Stimulated activated effector memory CD8-positive, alpha-beta T cell treated with anti-CD3 and anti-CD28 coated beads, Interleukin-12 subunit alpha, Interleukin-12 subunit beta, amount 100 ng/mL, for 72 hours (primary cell): ENCODE measurements around the gene TTBK1.
"Not testable (repeated sequence)": the region's sequence is repeated elsewhere in the genome, so short reads cannot be mapped to it uniquely, and the experiment has no call there.

ENCODE experiments used
- ATAC-seq: fragments of 150-1000 bp; cut with Tn5 transposase; 2 replicates; pipeline ENCODE4 v1.10.0; 2021
- DNase-seq, 2 donors: peaks; one replicate each; pipeline ENCODE4 v3.0.0; 2021 to 2022; ENCODE audit warnings: low spot score in 2 of 2
- H3K27ac Mint-ChIP-seq: one replicate; pipeline ENCODE4 v1.8.0; 2022; ENCODE audit warnings: mild to moderate bottlenecking, mixed read lengths
- H3K36me3 Mint-ChIP-seq: one replicate; pipeline ENCODE4 v1.8.0; 2022; ENCODE audit warnings: mild to moderate bottlenecking, mixed read lengths
- H3K4me1 Mint-ChIP-seq: one replicate; pipeline ENCODE4 v1.8.0; 2022; ENCODE audit warnings: mixed read lengths
- H3K4me3 Mint-ChIP-seq: one replicate; pipeline ENCODE4 v1.8.0; 2022; ENCODE audit warnings: mild to moderate bottlenecking, mixed read lengths
- H3K9me3 Mint-ChIP-seq: one replicate; pipeline ENCODE4 v1.8.0; 2022; ENCODE audit warnings: mixed read lengths

The TTBK1 gene

GRCh38 chr6:43294536-43294935 lies 51.3 kb downstream of the TTBK1 start:
- Mint-ChIP-seq H3K27ac (no peak overlapping the region), H3K4me1 (no peaks in the 10 kb centered on the region), H3K4me3 (no peak overlapping the region), H3K9me3 (no peaks in the 10 kb centered on the region), H3K36me3 (no peaks in the 10 kb centered on the region)
- ATAC-seq (no peak), DNase-seq (no peak)

GRCh38 chr6:43295456-43295855 lies 52.2 kb downstream of the TTBK1 start:
- H3K4me1 Mint-ChIP-seq = no peaks in the 10 kb centered on the region
- H3K27ac Mint-ChIP-seq = no peak overlapping the region
- H3K9me3 Mint-ChIP-seq = no peaks in the 10 kb centered on the region
- ATAC-seq = no peak
- DNase-seq = no peak
- H3K4me3 Mint-ChIP-seq = no peak overlapping the region
- H3K36me3 Mint-ChIP-seq = no peaks in the 10 kb centered on the region

GRCh38 chr6:43296780-43297497 lies 53.7 kb downstream of the TTBK1 start:
- H3K27ac Mint-ChIP-seq = no peak overlapping the region
- DNase-seq = no peak
- H3K4me1 Mint-ChIP-seq = no peaks in the 10 kb centered on the region
- ATAC-seq = no peak
- no peaks in the 10 kb centered on the region for H3K9me3 Mint-ChIP-seq
- no peaks in the 10 kb centered on the region for H3K36me3 Mint-ChIP-seq
- no peak overlapping the region for H3K4me3 Mint-ChIP-seq

- no peak within 1 kb of the TSS for H3K4me3 Mint-ChIP-seq
- H3K27ac Mint-ChIP-seq = no peak within 1 kb of the TSS
- DNase-seq (no peak), ATAC-seq (no peak)
- H3K4me1 Mint-ChIP-seq = no peaks in the 10 kb centered on the region
- H3K36me3 Mint-ChIP-seq = no peaks in the 10 kb centered on the region
- H3K9me3 Mint-ChIP-seq = no peaks in the 10 kb centered on the region
Observed at GRCh38 chr6:43297644-43298564, 54.6 kb downstream of the TTBK1 start, which contains the start of gene SLC22A7. Gene SLC22A7 (plus strand): TSS chr6:43298260. CDS start chr6:43298359, 99 bp downstream.

- Mint-ChIP-seq H3K27ac (no peak overlapping the region), H3K9me3 (no peaks in the 10 kb centered on the region), H3K4me1 (no peaks in the 10 kb centered on the region), H3K36me3 (no peaks in the 10 kb centered on the region), H3K4me3 (no peak overlapping the region)
- no peak for DNase-seq
- ATAC-seq = no peak
Observed at GRCh38 chr6:43298565-43299337, 55.5 kb downstream of the TTBK1 start.

- Mint-ChIP-seq H3K9me3 (no peaks in the 10 kb centered on the region), H3K4me3 (no peak overlapping the region), H3K4me1 (no peaks in the 10 kb centered on the region), H3K27ac (no peak overlapping the region), H3K36me3 (no peaks in the 10 kb centered on the region)
- ATAC-seq = no peak
- no peak for DNase-seq
Observed at GRCh38 chr6:43299338-43300293, 56.3 kb downstream of the TTBK1 start.

GRCh38 chr6:43301081-43301870 lies 58.0 kb downstream of the TTBK1 start:
- no peak for ATAC-seq
- Mint-ChIP-seq H3K9me3 (no peaks in the 10 kb centered on the region), H3K36me3 (no peaks in the 10 kb centered on the region), H3K4me3 (no peak overlapping the region), H3K4me1 (no peaks in the 10 kb centered on the region), H3K27ac (no peak overlapping the region)
- no peak for DNase-seq

- DNase-seq (no peak), ATAC-seq (no peak)
- Mint-ChIP-seq H3K4me3 (no peak overlapping the region), H3K36me3 (no peaks in the 10 kb centered on the region), H3K9me3 (no peaks in the 10 kb centered on the region), H3K27ac (no peak overlapping the region), H3K4me1 (no peaks in the 10 kb centered on the region)
Observed at GRCh38 chr6:43302126-43302525, 58.8 kb downstream of the TTBK1 start.

- not testable (repeated sequence) for ATAC-seq, DNase-seq, H3K4me1 Mint-ChIP-seq, H3K4me3 Mint-ChIP-seq, H3K9me3 Mint-ChIP-seq, H3K36me3 Mint-ChIP-seq
- peak overlapping the region; percentile 17 for H3K27ac Mint-ChIP-seq
Observed at GRCh38 chr6:43303006-43303405, 59.7 kb downstream of the TTBK1 start.

- H3K9me3 Mint-ChIP-seq = no peaks in the 10 kb centered on the region
Observed at GRCh38 chr6:43303751-43304331, 60.6 kb downstream of the TTBK1 start.

GRCh38 chr6:43304361-43304760 lies 61.1 kb downstream of the TTBK1 start:
- ATAC-seq (no peak), DNase-seq (no peak)
- Mint-ChIP-seq H3K4me1 (no peaks in the 10 kb centered on the region), H3K9me3 (no peaks in the 10 kb centered on the region), H3K27ac (no peak overlapping the region), H3K36me3 (no peaks in the 10 kb centered on the region), H3K4me3 (no peak overlapping the region)

More at GRCh38 chr6:43303751-43304331, 60.6 kb downstream of the TTBK1 start:
- no peaks in the 10 kb centered on the region for H3K4me1 Mint-ChIP-seq
- no peak for DNase-seq
- no peak overlapping the region for H3K27ac Mint-ChIP-seq
- ATAC-seq = no peak
- H3K4me3 Mint-ChIP-seq = no peak overlapping the region
- H3K36me3 Mint-ChIP-seq = no peaks in the 10 kb centered on the region

GRCh38 chr6:43304882-43305281 lies 61.6 kb downstream of the TTBK1 start:
- Mint-ChIP-seq H3K4me3 (no peak overlapping the region), H3K9me3 (no peaks in the 10 kb centered on the region), H3K4me1 (no peaks in the 10 kb centered on the region)

GRCh38 chr6:43306086-43306485 lies 62.8 kb downstream of the TTBK1 start:
- Mint-ChIP-seq H3K4me3 (no peak overlapping the region), H3K27ac (no peak overlapping the region), H3K9me3 (no peaks in the 10 kb centered on the region), H3K36me3 (no peaks in the 10 kb centered on the region), H3K4me1 (no peaks in the 10 kb centered on the region)
- ATAC-seq (no peak), DNase-seq (no peak)

More at GRCh38 chr6:43304882-43305281, 61.6 kb downstream of the TTBK1 start:
- DNase-seq (no peak), ATAC-seq (no peak)
- no peak overlapping the region for H3K27ac Mint-ChIP-seq
- H3K36me3 Mint-ChIP-seq = no peaks in the 10 kb centered on the region
